HepG2 (cell line): ENCODE data around the gene JADE2. TPM values are rescaled to one million over a fixed set of nuclear protein-coding genes. Genes with fewer than 3 reads are reported as not detected.
A peak's percentile ranks its signal among the peaks of the same experiment; 100 is the strongest.

Source experiments
- ATAC-seq: fragments of 200-7000 bp; cut with Tn5 transposase; 3 replicates; pipeline ENCODE4 v1.9.1; 2020; ENCODE audit warnings: mild to moderate bottlenecking, moderate library complexity
- BruUV-seq: library from RNA; stranded (reverse); fragments of 400-500 nt; replicated peaks from 2 replicates; lab custom pipeline; 2021; lab: Mats Ljungman, UMichigan
- CTCF ChIA-PET: fragments of 300-600 bp; formaldehyde crosslinking; extraction: SDS; loops from one replicate; lab custom pipeline; 2021; ENCODE audit warnings: low total read pairs, inconsistent platforms, low intra/inter-chr PET ratio; lab: Yijun Ruan, JAX
- POLR2A ChIA-PET: fragments of 350-600 bp; sonication (Branson Sonifier 250); formaldehyde crosslinking; loops from one replicate; lab custom pipeline; 2020; ENCODE audit warnings: antibody characterized with exemption, inconsistent platforms; lab: Yijun Ruan, JAX
- DNase-seq: peaks from one replicate; pipeline ENCODE4 v3.0.0-alpha.2; 2015; ENCODE audit warnings: low spot score
- FAIRE-seq: peaks from 3 replicates; lab custom pipeline; 2011; peaks lifted over from hg19 to GRCh38; lab: Jason Lieb, UNC
- H2AFZ ChIP-seq: one replicate; pipeline ENCODE4 v1.6.1; 2011; ENCODE audit warnings: low read length, inconsistent platforms
- H3K27ac ChIP-seq: fragments of 300-600 bp; 3 replicates; pipeline ENCODE4 v1.8.0; 2011; ENCODE audit warnings: mixed run types, mild to moderate bottlenecking, mixed read lengths, low read length, inconsistent platforms; ENCODE audit not compliant: insufficient read depth; ENCODE audit errors: extremely low read length
- H3K27me3 ChIP-seq, 2 experiments: fragments of 200-600 bp in 1 of 2; 2 replicates in 1 of 2; 3 replicates in 1 of 2; pipeline versions ENCODE4 v1.6.0 to v1.8.0; 2011; ENCODE audit warnings: low read length in 2 of 2, mild to moderate bottlenecking in 2 of 2, moderate library complexity in 2 of 2, inconsistent platforms in 1 of 2; ENCODE audit not compliant: insufficient read depth in 2 of 2, control insufficient read depth in 1 of 2
- H3K36me3 ChIP-seq, 2 experiments: fragments of 200-600 bp in 1 of 2; replicated peaks in 1 of 2; 2 replicates in 1 of 2; 3 replicates in 1 of 2; pipeline versions ENCODE4 v1.5.1 to v1.8.0; 2011; ENCODE audit warnings: low read length in 2 of 2, inconsistent platforms in 1 of 2; ENCODE audit not compliant: insufficient read depth in 2 of 2, control insufficient read depth in 1 of 2
- H3K4me1 ChIP-seq: 2 replicates; pipeline ENCODE4 v1.5.1; 2012; ENCODE audit warnings: low read length, inconsistent platforms; ENCODE audit not compliant: insufficient read depth
- H3K4me2 ChIP-seq: 2 replicates; pipeline ENCODE4 v1.6.0; 2011; ENCODE audit warnings: low read depth, low read length, inconsistent platforms
- H3K4me3 ChIP-seq, 3 experiments: fragments of 200-600 bp in 1 of 3; sonication (generic), shearing (Covaris generic) in 1 of 3; replicated peaks in 1 of 3; 2 replicates each; pipeline ENCODE4 v1.5.1; 2011 to 2016; ENCODE audit warnings: low read length in 3 of 3, inconsistent platforms in 2 of 3, low read depth in 2 of 3, mild to moderate bottlenecking in 2 of 3, control low read depth in 1 of 3, mixed read lengths in 1 of 3; ENCODE audit not compliant: insufficient read depth in 1 of 3
- H3K79me2 ChIP-seq: one replicate; pipeline ENCODE4 v1.6.1; 2011; ENCODE audit warnings: low read length, inconsistent platforms; ENCODE audit not compliant: insufficient read depth
- H3K9ac ChIP-seq: 2 replicates; pipeline ENCODE4 v1.6.0; 2011; ENCODE audit warnings: mild to moderate bottlenecking, low read depth, low read length, inconsistent platforms; ENCODE audit not compliant: insufficient read depth
- H3K9me3 ChIP-seq: 2 replicates; pipeline ENCODE4 v1.5.1; 2012; ENCODE audit warnings: mild to moderate bottlenecking, low read length
- H4K20me1 ChIP-seq: 2 replicates; pipeline ENCODE4 v1.6.0; 2011; ENCODE audit warnings: inconsistent platforms, mild to moderate bottlenecking, low read length, moderate library complexity; ENCODE audit not compliant: insufficient read depth
- ZNF44 ChIP-seq: sonication (generic); formaldehyde crosslinking; IDR thresholded peaks from 2 replicates; pipeline ENCODE4 v1.5.1; 2020; ENCODE audit warnings: mild to moderate bottlenecking, missing genetic modification reagents
- ZNF646 ChIP-seq: sonication (generic); formaldehyde crosslinking; IDR thresholded peaks from 2 replicates; pipeline ENCODE4 v1.9.0; 2021; ENCODE audit warnings: mild to moderate bottlenecking, missing genetic modification reagents
- in situ Hi-C: cut with HindIII; loops from 2 replicates; pipeline ENCODE4 v1.10.0; 2017; ENCODE audit warnings: low pct_unique_long_range_greater_than_20kb; ENCODE audit not compliant: extremely low pct_ligation_motif_present
- intact Hi-C: fragments of 100-400 bp; cut with micrococcal nuclease; formaldehyde crosslinking; loops from one replicate; pipeline ENCODE4 v1.10.0; 2022; ENCODE audit not compliant: unreplicated experiment
- polyA plus RNA-seq, 8 experiments: library from polyadenylated mRNA; depleted of rRNA in 3 of 8; stranded (reverse) in 7 of 8; unstranded in 1 of 8; fragments of >200 nt; fragmentation: Illumina TruSeq in 4 of 8; extraction: Trizol in 4 of 8; gene quantifications; 2 replicates each; pipeline versions ENCODE4 v1.2.1 to v1.2.3, GENCODE V29; 2011 to 2016; ENCODE audit warnings: low read depth in 4 of 8, missing spikeins in 1 of 8, mixed read lengths in 1 of 8; ENCODE audit not compliant: insufficient read depth in 1 of 8
- total RNA-seq, 5 experiments: library from RNA; depleted of rRNA; stranded (reverse); fragments of >200 nt; fragmentation: Illumina TruSeq; extraction: Trizol; gene quantifications; 2 replicates each; pipeline ENCODE4 v1.2.3, GENCODE V29; 2016; ENCODE audit warnings: low read depth in 1 of 5

The JADE2 gene
- total and polyA plus RNA-seq, 2 of the 13 experiments (the other 11 are each of a cell fraction or from before 2014, with no cell fraction given): 7.5 to 15.1 TPM

GRCh38 chr5:134556994-134557393 is 31.5 kb downstream of the JADE2 start:
- no peak for ATAC-seq
- Histone ChIP-seq H3K4me2 (no peak overlapping the region), H3K36me3 (peaks cover 15 to 39% of the 10 kb centered on the region in 2 experiments; a peak in 4 of 5 replicates)
- intact Hi-C loops: no loop called here
- TF ChIP-seq ZNF44 (CRISPR knock-in tag) (no peak), ZNF646 (0 out of 2 replicates have a peak, but pooled peaks have one; percentile 9)
- TF ChIP-seq, all 625 proteins: peak for 1
- in situ Hi-C loops: no loop called here
- no peak overlapping the region for H3K27ac ChIP-seq
- ChIA-PET CTCF (no interaction called here), POLR2A (no interaction called here)
- DNase-seq (no peak), FAIRE-seq (no peak)
- H3K4me1 ChIP-seq: no peaks in the 10 kb centered on the region; the same call in 1 of the 2 replicates
- H3K4me3 ChIP-seq: no peak overlapping the region
- no peaks in the 10 kb centered on the region for H3K27me3 ChIP-seq
- H2AFZ ChIP-seq: no peak overlapping the region
- no peak overlapping the region for H3K9ac ChIP-seq
- BruUV-seq: no TSS peak
- no peaks in the 10 kb centered on the region for H3K9me3 ChIP-seq
- H3K79me2 ChIP-seq: no peaks in the 10 kb centered on the region
- no peaks in the 10 kb centered on the region for H4K20me1 ChIP-seq
